Keratinocyte (primary cell): ENCODE data around the gene MAX. TPM values are rescaled to one million over a fixed set of nuclear protein-coding genes. Genes with fewer than 3 reads are reported as not detected.

Source experiments
- DNase-seq: peaks from one replicate; pipeline ENCODE4 v3.0.0-alpha.2; 2011; ENCODE audit warnings: low read depth, missing footprints, low spot score
- FAIRE-seq: peaks from 2 replicates; lab custom pipeline; 2011; peaks lifted over from hg19 to GRCh38; lab: Jason Lieb, UNC
- H2AFZ ChIP-seq: 2 replicates; pipeline ENCODE4 v1.6.0; 2012; ENCODE audit warnings: low read length, control low read depth, inconsistent platforms; ENCODE audit not compliant: control insufficient read depth
- H3K27ac ChIP-seq: 2 replicates; pipeline ENCODE4 v1.5.1; 2011; ENCODE audit warnings: low read length; ENCODE audit not compliant: control insufficient read depth, insufficient read depth
- H3K27me3 ChIP-seq: 3 replicates; pipeline ENCODE4 v1.6.0; 2011; ENCODE audit warnings: low read length; ENCODE audit not compliant: control insufficient read depth, insufficient read depth; ENCODE audit errors: extremely low read depth
- H3K36me3 ChIP-seq, 2 experiments: 2 replicates in 1 of 2; 3 replicates in 1 of 2; pipeline ENCODE4 v1.5.1; 2011; ENCODE audit warnings: low read length in 2 of 2, mild to moderate bottlenecking in 1 of 2; ENCODE audit not compliant: control insufficient read depth in 2 of 2, insufficient read depth in 2 of 2; ENCODE audit errors: extremely low read depth in 1 of 2
- H3K4me1 ChIP-seq: 3 replicates; pipeline ENCODE4 v1.5.1; 2011; ENCODE audit warnings: low read length; ENCODE audit not compliant: control insufficient read depth, insufficient read depth; ENCODE audit errors: extremely low read depth
- H3K4me2 ChIP-seq: 3 replicates; pipeline ENCODE4 v1.6.0; 2011; ENCODE audit warnings: low read depth, low read length; ENCODE audit not compliant: control insufficient read depth, insufficient read depth; ENCODE audit errors: extremely low read depth
- H3K4me3 ChIP-seq, 3 experiments: fragments of 200-600 bp in 1 of 3; sonication (generic) in 1 of 3; 2 replicates in 2 of 3; 3 replicates in 1 of 3; pipeline ENCODE4 v1.5.1; 2011 to 2016; ENCODE audit warnings: low read length in 3 of 3, mild to moderate bottlenecking in 3 of 3, control low read depth in 2 of 3, inconsistent platforms in 1 of 3, low read depth in 1 of 3, mixed read lengths in 1 of 3, mixed run types in 1 of 3, moderate library complexity in 1 of 3; ENCODE audit not compliant: control insufficient read depth in 2 of 3, insufficient read depth in 2 of 3; ENCODE audit errors: extremely low read depth in 1 of 3
- H3K79me2 ChIP-seq: 2 replicates; pipeline ENCODE4 v1.6.0; 2012; ENCODE audit warnings: low read length; ENCODE audit not compliant: control insufficient read depth, insufficient read depth
- H3K9ac ChIP-seq: 3 replicates; pipeline ENCODE4 v1.6.0; 2011; ENCODE audit warnings: low read length; ENCODE audit not compliant: control insufficient read depth, insufficient read depth; ENCODE audit errors: extremely low read depth
- H3K9me1 ChIP-seq: 3 replicates; pipeline ENCODE4 v1.6.0; 2011; ENCODE audit warnings: low read length; ENCODE audit not compliant: control insufficient read depth, insufficient read depth; ENCODE audit errors: extremely low read depth
- H3K9me3 ChIP-seq: 2 replicates; pipeline ENCODE4 v1.5.1; 2012; ENCODE audit warnings: low read depth, low read length; ENCODE audit not compliant: control insufficient read depth
- H4K20me1 ChIP-seq: 3 replicates; pipeline ENCODE4 v1.6.0; 2011; ENCODE audit warnings: low read length; ENCODE audit not compliant: control insufficient read depth, insufficient read depth; ENCODE audit errors: extremely low read depth
- CTCF ChIP-seq, 3 experiments: IDR thresholded peaks in 1 of 3; conservative IDR thresholded peaks in 1 of 3; optimal IDR thresholded peaks in 1 of 3; 2 replicates in 2 of 3; 3 replicates in 1 of 3; pipeline versions ENCODE3 to v1.5.1; 2011; ENCODE audit warnings: low read length in 3 of 3, mild to moderate bottlenecking in 3 of 3, moderate library complexity in 2 of 3, control low read depth in 1 of 3, inconsistent platforms in 1 of 3; ENCODE audit not compliant: insufficient read depth in 2 of 3; ENCODE audit errors: extremely low read depth in 1 of 3
- EZH2 ChIP-seq: IDR thresholded peaks from one replicate; pipeline ENCODE4 v1.6.1; 2012; ENCODE audit warnings: inconsistent platforms, mild to moderate bottlenecking, low read length, moderate library complexity
- dilution Hi-C: fragments of 300-500 bp; cut with MboI; formaldehyde crosslinking; loops from one replicate; pipeline ENCODE4 v1.7.0; 2020; ENCODE audit warnings: low sequenced_read_pairs; ENCODE audit not compliant: extremely low pct_ligation_motif_present
- polyA plus RNA-seq, 5 experiments: library from polyadenylated mRNA; depleted of rRNA in 3 of 5; stranded (reverse) in 3 of 5; stranded (forward) in 1 of 5; unstranded in 1 of 5; fragments of >200 nt; gene quantifications; 1 replicate in 1 of 5; 2 replicates in 3 of 5; 3 replicates in 1 of 5; pipeline versions ENCODE4 v1.2.1 to v1.2.3, GENCODE V29; 2011 to 2012; ENCODE audit warnings: missing spikeins in 2 of 5, low read depth in 1 of 5, low replicate concordance in 1 of 5

MAX gene
- polyA plus RNA-seq, 1 donor (not counting 4 experiments of a cell fraction or from before 2014, with no cell fraction given), result 65.2 TPM

GRCh38 chr14:65045709-65046108 lies 56.6 kb downstream of the MAX start:
- Histone ChIP-seq H3K9me3 (no peaks in the 10 kb centered on the region), H3K4me2 (no peak overlapping the region), H3K27ac (no peak overlapping the region), H3K9ac (no peak overlapping the region), H3K79me2 (no peaks in the 10 kb centered on the region), H3K36me3 (peaks cover 6 to 9% of the 10 kb centered on the region in 2 experiments), H3K9me1 (no peaks in the 10 kb centered on the region), H4K20me1 (no peaks in the 10 kb centered on the region), H2AFZ (no peak overlapping the region), H3K27me3 (no peaks in the 10 kb centered on the region), H3K4me3 (no peak overlapping the region), H3K4me1 (peaks cover 18% of the 10 kb centered on the region)
- FAIRE-seq (no peak), DNase-seq (no peak)
- dilution Hi-C loops, result no loop called here
- TF ChIP-seq EZH2, result no peak
- TF ChIP-seq CTCF (optimal IDR thresholded peaks at IDR 0.05 in 1 of 3, IDR thresholded peaks at IDR 0.05 in 1 of 3, conservative IDR thresholded peaks at IDR 0.05 in 1 of 3; ENCODE audit: extremely low read depth in 1 of 3, insufficient read depth in 2 of 3, low read length in 3 of 3), result no peak

GRCh38 chr14:65045006-65045405 lies 57.3 kb downstream of the MAX start:
- H3K27ac ChIP-seq, result no peak overlapping the region

More at GRCh38 chr14:65045006-65045405, 57.3 kb downstream of the MAX start:
- dilution Hi-C loops, result no loop called here
- no peaks in the 10 kb centered on the region for H3K9me1 ChIP-seq
- no peak overlapping the region for H2AFZ ChIP-seq
- H3K9me3 ChIP-seq, result no peaks in the 10 kb centered on the region
- TF ChIP-seq EZH2 (no peak), CTCF (optimal IDR thresholded peaks at IDR 0.05 in 1 of 3, IDR thresholded peaks at IDR 0.05 in 1 of 3, conservative IDR thresholded peaks at IDR 0.05 in 1 of 3; ENCODE audit: extremely low read depth in 1 of 3, insufficient read depth in 2 of 3, low read length in 3 of 3) (no peak)
- H3K9ac ChIP-seq, result no peak overlapping the region
- peaks cover 18% of the 10 kb centered on the region for H3K4me1 ChIP-seq
- H3K79me2 ChIP-seq, result no peaks in the 10 kb centered on the region
- no peak for FAIRE-seq
- peaks cover 6 to 9% of the 10 kb centered on the region in 2 experiments for H3K36me3 ChIP-seq
- no peaks in the 10 kb centered on the region for H4K20me1 ChIP-seq
- H3K4me3 ChIP-seq, result no peak overlapping the region
- no peak overlapping the region for H3K4me2 ChIP-seq
- no peak for DNase-seq
- no peaks in the 10 kb centered on the region for H3K27me3 ChIP-seq
